Suprapubic skin (tissue), 4 donors: ENCODE results near the gene TRMT112. TPM values are rescaled to one million over a fixed set of nuclear protein-coding genes. Genes with fewer than 3 reads are reported as not detected.
"Not testable (repeated sequence)": the region's sequence is repeated elsewhere in the genome, so short reads cannot be mapped to it uniquely, and the experiment has no call there.

Experiments used
- DNase-seq, 2 donors: peaks; one replicate each; pipeline ENCODE4 v3.0.0-alpha.2; 2019; ENCODE audit warnings: low spot score in 2 of 2
- H3K27ac ChIP-seq: fragments of 200-600 bp; sonication (generic); one replicate; pipeline ENCODE4 v1.5.1; 2019
- H3K27me3 ChIP-seq: fragments of 200-600 bp; sonication (generic); one replicate; pipeline ENCODE4 v1.5.1; 2019
- H3K36me3 ChIP-seq: fragments of 200-600 bp; sonication (generic); one replicate; pipeline ENCODE4 v1.5.1; 2019
- H3K4me1 ChIP-seq: fragments of 200-600 bp; sonication (generic); one replicate; pipeline ENCODE4 v1.5.1; 2019
- H3K4me3 ChIP-seq: fragments of 200-600 bp; sonication (generic); one replicate; pipeline ENCODE4 v1.5.1; 2019; ENCODE audit warnings: mild to moderate bottlenecking
- H3K9me3 ChIP-seq: fragments of 200-600 bp; sonication (generic); one replicate; pipeline ENCODE4 v1.5.1; 2019
- CTCF ChIP-seq, 2 donors: fragments of 200-600 bp in 1 of 2; fragments of 450-650 bp in 1 of 2; sonication (generic) in 1 of 2; IDR thresholded peaks; one replicate each; pipeline ENCODE4 v1.5.1; 2016 to 2019; ENCODE audit warnings: antibody characterized with exemption in 2 of 2, mild to moderate bottlenecking in 1 of 2, moderate library complexity in 1 of 2
- EP300 ChIP-seq: sonication (generic); formaldehyde crosslinking; IDR thresholded peaks from one replicate; pipeline ENCODE4 v1.6.1; 2017; ENCODE audit warnings: antibody characterized with exemption
- POLR2A ChIP-seq, 2 donors: fragments of 450-650 bp; IDR thresholded peaks; one replicate each; pipeline ENCODE4 v1.6.1; 2017; ENCODE audit warnings: antibody characterized with exemption in 2 of 2, mild to moderate bottlenecking in 2 of 2, moderate library complexity in 2 of 2
- POLR2AphosphoS5 ChIP-seq, 3 donors: sonication (generic); formaldehyde crosslinking; IDR thresholded peaks; one replicate each; pipeline ENCODE4 v1.6.1; 2017; ENCODE audit warnings: antibody characterized with exemption in 3 of 3
- WGBS: methylation state at CpG from one replicate; pipeline ENCODE4 v1.1.5; 2018; 5-methylcytosine and 5-hydroxymethylcytosine counted together
- total RNA-seq, 4 donors: library from RNA; depleted of rRNA; stranded (reverse); fragments of >200 nt; gene quantifications; one replicate each; pipeline ENCODE4 v1.1.0, GENCODE V29; 2016

TRMT112 gene
- total RNA-seq, 4 donors from 2014 or later, result 170 to 332 (median 255) TPM

- H3K4me1 ChIP-seq, result peaks cover 30% of the 10 kb centered on the region
Observed at GRCh38 chr11:64331569-64332371, 14.4 kb upstream of the TRMT112 start.

GRCh38 chr11:64330888-64331287, 13.5 kb upstream of the TRMT112 start:
- H3K9me3 ChIP-seq, result no peaks in the 10 kb centered on the region
- H3K27me3 ChIP-seq, result no peaks in the 10 kb centered on the region
- no peaks in the 10 kb centered on the region for H3K36me3 ChIP-seq
- TF ChIP-seq POLR2AphosphoS5 (IDR thresholded peaks at IDR 0.05), result no peak
- TF ChIP-seq EP300, result no peak
- TF ChIP-seq POLR2A (IDR thresholded peaks at IDR 0.05), result no peak
- no peak for TF ChIP-seq CTCF (IDR thresholded peaks at IDR 0.05)
- WGBS, result 84% methylated on average over 11 of the region's 11 CpGs
- no peak for DNase-seq
- H3K4me1 ChIP-seq, result peaks cover 30% of the 10 kb centered on the region
- no peak overlapping the region for H3K27ac ChIP-seq
- H3K4me3 ChIP-seq, result no peak overlapping the region

More at GRCh38 chr11:64331569-64332371, 14.4 kb upstream of the TRMT112 start:
- no peaks in the 10 kb centered on the region for H3K27me3 ChIP-seq
- H3K36me3 ChIP-seq, result no peaks in the 10 kb centered on the region
- H3K9me3 ChIP-seq, result no peaks in the 10 kb centered on the region
- no peak overlapping the region for H3K4me3 ChIP-seq
- no peak for DNase-seq
- no peak overlapping the region for H3K27ac ChIP-seq
- 20% methylated on average over 15 of the region's 20 CpGs for WGBS
- TF ChIP-seq POLR2AphosphoS5 (IDR thresholded peaks at IDR 0.05) (no peak), EP300 (no peak), POLR2A (IDR thresholded peaks at IDR 0.05) (no peak), CTCF (IDR thresholded peaks at IDR 0.05) (peak; percentile 33 to 58)

DNA sequence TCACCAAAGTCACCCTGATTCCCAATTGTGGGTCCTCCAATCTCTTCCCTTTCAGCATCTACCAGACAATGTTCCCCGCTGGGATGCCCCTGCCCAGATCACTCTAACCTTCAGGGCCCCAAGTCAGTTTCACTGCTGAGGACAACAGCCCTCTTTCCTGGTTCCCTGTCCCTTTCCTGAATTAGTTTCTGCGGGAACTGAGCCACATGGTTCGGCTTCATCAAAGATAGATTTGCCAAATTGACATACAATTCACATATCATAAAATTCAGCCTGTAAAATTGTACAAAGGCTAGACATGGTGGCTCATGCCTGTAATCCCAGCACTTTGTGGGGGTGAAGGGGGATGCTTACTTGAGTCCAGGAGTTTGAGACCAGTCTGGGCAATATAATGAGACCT, 10.6 kb upstream of the TRMT112 start:
- no peaks in the 10 kb centered on the region for H3K9me3 ChIP-seq
- peaks cover 42% of the 10 kb centered on the region for H3K4me1 ChIP-seq
- no peak overlapping the region for H3K27ac ChIP-seq
- WGBS, result 82% methylated on average over 3 of the region's 3 CpGs
- H3K36me3 ChIP-seq, result peaks cover under 1% of the 10 kb centered on the region
- DNase-seq, result no peak
- H3K4me3 ChIP-seq, result no peak overlapping the region
- no peak for TF ChIP-seq POLR2A (IDR thresholded peaks at IDR 0.05)
- TF ChIP-seq CTCF (IDR thresholded peaks at IDR 0.05), result no peak
- no peak for TF ChIP-seq POLR2AphosphoS5 (IDR thresholded peaks at IDR 0.05)
- TF ChIP-seq EP300, result no peak
- H3K27me3 ChIP-seq, result no peaks in the 10 kb centered on the region

DNA sequence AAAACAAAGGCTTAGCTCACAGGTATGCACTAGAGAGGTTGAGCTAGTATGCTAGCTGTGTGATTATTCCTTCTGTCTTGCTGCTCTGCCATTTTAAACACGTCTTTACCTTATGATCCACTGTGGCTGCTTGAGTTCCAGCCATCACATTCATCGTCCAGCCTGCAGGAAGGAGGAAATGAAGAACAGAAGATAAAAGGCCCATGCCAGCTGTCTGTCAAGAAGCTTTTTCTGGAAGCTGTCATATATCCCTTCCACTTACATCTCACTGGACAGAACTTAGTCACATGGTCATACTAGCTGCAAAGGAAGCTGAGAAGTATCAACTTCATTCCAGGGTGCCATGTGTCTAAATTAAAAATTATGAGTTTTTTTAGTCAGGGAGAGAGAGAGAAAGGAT, 10.0 kb upstream of the TRMT112 start:
- H3K9me3 ChIP-seq, result no peaks in the 10 kb centered on the region
- H3K36me3 ChIP-seq, result peaks cover 7% of the 10 kb centered on the region
- WGBS, result 90% methylated on average over 2 of the region's 2 CpGs
- DNase-seq, result no peak
- no peak overlapping the region for H3K27ac ChIP-seq
- H3K4me1 ChIP-seq, result peaks cover 46% of the 10 kb centered on the region
- H3K27me3 ChIP-seq, result no peaks in the 10 kb centered on the region
- H3K4me3 ChIP-seq, result no peak overlapping the region
- no peak for TF ChIP-seq POLR2A (IDR thresholded peaks at IDR 0.05)
- no peak for TF ChIP-seq CTCF (IDR thresholded peaks at IDR 0.05)
- no peak for TF ChIP-seq EP300
- TF ChIP-seq POLR2AphosphoS5 (IDR thresholded peaks at IDR 0.05), result no peak

- no peak for DNase-seq
- WGBS, result 72% methylated on average over 11 of the region's 11 CpGs
Observed at GRCh38 chr11:64324692-64325469, 7.5 kb upstream of the TRMT112 start.

GRCh38 chr11:64323984-64324383, 6.6 kb upstream of the TRMT112 start:
- 57% methylated on average over 3 of the region's 4 CpGs for WGBS
- DNase-seq, H3K27me3 ChIP-seq, H3K9me3 ChIP-seq, H3K4me3 ChIP-seq: not testable (repeated sequence)
- Histone ChIP-seq H3K36me3 (peaks cover 25% of the 10 kb centered on the region), H3K4me1 (peaks cover 49% of the 10 kb centered on the region), H3K27ac (peak overlapping the region; percentile 32)

More at GRCh38 chr11:64324692-64325469, 7.5 kb upstream of the TRMT112 start:
- H3K9me3 ChIP-seq, result no peaks in the 10 kb centered on the region
- no peaks in the 10 kb centered on the region for H3K27me3 ChIP-seq
- H3K4me1 ChIP-seq, result peaks cover 50% of the 10 kb centered on the region
- peak overlapping the region; percentile 54 for H3K27ac ChIP-seq
- H3K36me3 ChIP-seq, result peaks cover 25% of the 10 kb centered on the region
- TF ChIP-seq POLR2AphosphoS5 (IDR thresholded peaks at IDR 0.05), result no peak
- no peak for TF ChIP-seq POLR2A (IDR thresholded peaks at IDR 0.05)
- TF ChIP-seq EP300, result no peak
- TF ChIP-seq CTCF (IDR thresholded peaks at IDR 0.05), result no peak
- no peak overlapping the region for H3K4me3 ChIP-seq
